Breast epithelium (tissue), 4 donors: ENCODE data around the gene SLC1A3. TPM values are rescaled to one million over a fixed set of nuclear protein-coding genes. Genes with fewer than 3 reads are reported as not detected.

Experiments
- DNase-seq, 2 donors: peaks; one replicate each; pipeline ENCODE4 v3.0.0-alpha.2; 2019; ENCODE audit warnings: low spot score in 2 of 2
- H3K27ac ChIP-seq, 2 donors: fragments of 200-600 bp; sonication (generic) in 1 of 2; one replicate each; pipeline ENCODE4 v1.5.1; 2016 to 2019; ENCODE audit warnings: mild to moderate bottlenecking in 1 of 2
- H3K27me3 ChIP-seq, 2 donors: fragments of 200-600 bp; sonication (generic) in 1 of 2; one replicate each; pipeline versions ENCODE4 v1.5.1 to v1.6.0; 2017 to 2019; ENCODE audit warnings: control low read depth in 1 of 2, mild to moderate bottlenecking in 1 of 2
- H3K36me3 ChIP-seq: fragments of 200-600 bp; one replicate; pipeline ENCODE4 v1.5.1; 2019
- H3K4me1 ChIP-seq, 2 donors: fragments of 200-600 bp; sonication (generic); one replicate each; pipeline ENCODE4 v1.5.1; 2016 to 2019; ENCODE audit warnings: control low read depth in 1 of 2
- H3K4me3 ChIP-seq, 3 donors: fragments of 200-600 bp; sonication (generic); 1 replicate in 2 of 3; 2 replicates in 1 of 3; pipeline ENCODE4 v1.5.1; 2016 to 2019; ENCODE audit warnings: mild to moderate bottlenecking in 3 of 3, moderate library complexity in 2 of 3
- H3K9me3 ChIP-seq, 2 donors: fragments of 200-600 bp; sonication (generic) in 1 of 2; one replicate each; pipeline ENCODE4 v1.5.1; 2016 to 2019; ENCODE audit warnings: control low read depth in 1 of 2
- CTCF ChIP-seq, 3 donors: fragments of 450-650 bp; IDR thresholded peaks; one replicate each; pipeline ENCODE4 v1.5.1; 2016 to 2017; ENCODE audit warnings: antibody characterized with exemption in 3 of 3, mild to moderate bottlenecking in 3 of 3, moderate library complexity in 3 of 3
- POLR2A ChIP-seq: fragments of 450-650 bp; IDR thresholded peaks from one replicate; pipeline ENCODE4 v1.6.1; 2016; ENCODE audit warnings: antibody characterized with exemption, mild to moderate bottlenecking, moderate library complexity
- POLR2AphosphoS5 ChIP-seq, 3 donors: sonication (generic); formaldehyde crosslinking; IDR thresholded peaks; one replicate each; pipeline ENCODE4 v1.6.1; 2017; ENCODE audit warnings: antibody characterized with exemption in 3 of 3
- intact Hi-C: fragments of 100-400 bp; cut with DNase I; formaldehyde crosslinking; loops from one replicate; pipeline ENCODE4 v1.15.1; 2023; ENCODE audit warnings: low total_unique reads
- total RNA-seq, 3 donors: library from RNA; depleted of rRNA; stranded (reverse); fragments of >200 nt; gene quantifications; one replicate each; pipeline ENCODE4 v1.1.0, GENCODE V29; 2016

Gene SLC1A3
- total RNA-seq, 3 donors from 2014 or later, result 29.8 to 122 (median 87.5) TPM

DNA sequence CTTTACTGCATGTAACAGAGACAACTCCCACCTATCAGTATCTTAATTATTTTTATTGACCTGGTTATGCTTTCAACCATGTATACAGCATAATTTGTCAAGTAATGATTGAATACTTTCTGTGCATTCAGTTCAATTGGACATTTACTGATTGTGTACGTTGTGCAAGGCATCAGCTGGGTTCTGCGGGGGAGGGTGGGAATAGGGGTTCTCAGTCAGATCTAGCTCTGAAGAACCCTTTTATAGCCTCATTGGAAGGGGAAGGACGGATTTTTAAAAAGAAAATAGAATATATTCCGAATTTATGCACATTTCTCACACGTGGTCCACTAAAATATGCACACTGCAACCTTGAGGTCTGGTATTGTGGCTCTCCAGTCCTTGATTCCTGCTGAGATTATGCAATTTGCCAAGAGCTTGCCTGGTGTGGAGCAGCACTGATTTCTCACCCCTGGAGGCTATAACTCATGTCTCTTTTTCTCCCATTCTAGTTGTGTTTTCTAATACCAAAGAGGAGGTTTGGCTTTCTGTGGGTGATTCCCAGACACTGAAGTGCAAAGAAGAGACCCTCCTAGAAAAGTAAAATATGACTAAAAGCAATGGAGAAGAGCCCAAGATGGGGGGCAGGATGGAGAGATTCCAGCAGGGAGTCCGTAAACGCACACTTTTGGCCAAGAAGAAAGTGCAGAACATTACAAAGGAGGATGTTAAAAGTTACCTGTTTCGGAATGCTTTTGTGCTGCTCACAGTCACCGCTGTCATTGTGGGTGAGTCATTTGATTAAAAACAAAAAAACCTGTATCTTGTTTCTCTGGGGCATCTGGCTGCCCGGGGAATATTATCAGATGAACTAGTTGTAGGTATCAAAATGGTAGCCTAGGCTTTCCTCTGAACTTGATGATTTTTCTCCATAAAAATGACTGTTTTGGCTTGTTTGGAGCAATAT is 1.7 kb downstream of the SLC1A3 start:
- H3K36me3 ChIP-seq, result no peaks in the 10 kb centered on the region
- no peak for DNase-seq
- peaks cover 0 to 4% of the 10 kb centered on the region in 2 donors for H3K4me1 ChIP-seq
- no peaks in the 10 kb centered on the region for H3K27me3 ChIP-seq
- H3K9me3 ChIP-seq, result no peaks in the 10 kb centered on the region
- no peak overlapping the region for H3K27ac ChIP-seq
- intact Hi-C loops, result loop anchor here (10.0 kb wide), 1 partner anchor 243 kb away; no protein-coding TSS in a partner anchor
- TF ChIP-seq POLR2A, result no peak
- TF ChIP-seq CTCF (IDR thresholded peaks at IDR 0.05), result no peak
- TF ChIP-seq POLR2AphosphoS5 (IDR thresholded peaks at IDR 0.05), result no peak
- H3K4me3 ChIP-seq, result peak overlapping the region; percentile 54 to 78 (median 54)

DNA sequence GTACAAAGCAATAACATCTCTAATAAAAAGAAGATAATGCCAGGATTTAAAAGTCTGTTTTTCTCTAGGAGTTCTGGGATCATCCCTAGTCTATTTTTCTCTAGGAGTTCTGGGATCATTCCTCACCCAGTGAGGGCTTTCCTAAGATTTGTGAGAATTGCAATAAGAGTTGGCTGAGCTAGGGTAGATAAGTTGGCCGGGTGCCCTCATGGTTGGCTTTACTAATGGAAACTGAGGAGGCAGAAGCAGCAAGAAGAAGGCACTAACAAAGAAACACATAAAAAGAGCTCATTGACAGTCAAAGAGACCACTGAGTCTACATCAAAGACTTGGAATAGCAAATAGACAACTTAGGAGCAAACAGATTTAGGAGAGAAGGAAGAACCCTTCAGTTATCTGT is 4.2 kb downstream of the SLC1A3 start:
- Histone ChIP-seq H3K4me1 (peaks cover 0 to 3% of the 10 kb centered on the region in 2 donors), H3K4me3 (no peak overlapping the region), H3K27ac (no peak overlapping the region), H3K27me3 (no peaks in the 10 kb centered on the region), H3K36me3 (no peaks in the 10 kb centered on the region), H3K9me3 (no peaks in the 10 kb centered on the region)
- intact Hi-C loops, result no loop called here
- DNase-seq, result no peak
- TF ChIP-seq POLR2AphosphoS5 (IDR thresholded peaks at IDR 0.05) (no peak), POLR2A (no peak), CTCF (IDR thresholded peaks at IDR 0.05) (no peak)

DNA sequence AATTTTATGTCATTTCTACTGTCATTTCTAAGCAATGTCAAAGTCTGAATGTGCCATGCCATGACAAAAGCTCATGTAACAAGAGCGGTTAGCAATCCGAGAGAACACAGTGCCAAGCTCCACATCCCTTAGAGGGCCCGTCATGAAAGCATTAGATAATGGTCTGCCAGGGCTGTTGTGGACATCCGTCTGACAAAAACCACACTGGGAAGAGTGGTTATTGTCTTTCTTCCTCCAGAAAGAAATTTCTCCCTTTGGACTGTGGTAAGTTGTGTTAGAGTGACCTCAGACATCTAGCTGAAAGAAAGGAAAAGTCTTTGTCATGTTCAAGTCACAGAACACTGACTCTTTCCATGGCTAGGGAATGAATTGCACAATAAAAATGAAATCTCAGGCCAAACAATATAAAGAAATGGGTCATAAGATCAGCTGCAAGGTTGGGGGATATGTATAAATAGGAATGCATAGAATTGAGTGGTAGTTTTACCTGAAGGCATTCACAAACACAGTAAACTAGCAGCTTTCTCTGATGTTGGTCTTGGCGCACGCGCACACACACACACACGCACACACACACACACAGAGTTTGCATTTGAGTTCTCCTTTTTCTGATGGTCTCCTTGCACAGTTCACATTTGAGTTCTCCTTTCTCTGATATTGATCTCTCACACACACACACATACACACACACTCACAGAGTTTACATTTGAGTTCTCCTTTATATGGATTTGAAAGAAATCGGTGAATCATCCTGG is 5.3 kb downstream of the SLC1A3 start:
- no peak overlapping the region for H3K27ac ChIP-seq
- no peaks in the 10 kb centered on the region for H3K27me3 ChIP-seq
- no peaks in the 10 kb centered on the region for H3K4me1 ChIP-seq
- intact Hi-C loops, result no loop called here
- TF ChIP-seq CTCF (IDR thresholded peaks at IDR 0.05) (no peak), POLR2AphosphoS5 (IDR thresholded peaks at IDR 0.05) (no peak), POLR2A (no peak)
- no peak for DNase-seq
- no peaks in the 10 kb centered on the region for H3K36me3 ChIP-seq
- H3K4me3 ChIP-seq, result no peak overlapping the region
- H3K9me3 ChIP-seq, result no peaks in the 10 kb centered on the region

GRCh38 chr5:36613241-36613640 is 6.8 kb downstream of the SLC1A3 start:
- H3K9me3 ChIP-seq, result no peaks in the 10 kb centered on the region
- no peaks in the 10 kb centered on the region for H3K27me3 ChIP-seq
- no peaks in the 10 kb centered on the region for H3K4me1 ChIP-seq
- TF ChIP-seq POLR2A (no peak), POLR2AphosphoS5 (IDR thresholded peaks at IDR 0.05) (no peak), CTCF (IDR thresholded peaks at IDR 0.05) (no peak)
- no peak overlapping the region for H3K4me3 ChIP-seq
- DNase-seq, result no peak
- intact Hi-C loops, result no loop called here
- no peak overlapping the region for H3K27ac ChIP-seq
- H3K36me3 ChIP-seq, result no peaks in the 10 kb centered on the region
